NCI-H226 (cell line): ENCODE results near the gene FRAS1.
"Not testable (repeated sequence)": the region's sequence is repeated elsewhere in the genome, so short reads cannot be mapped to it uniquely, and the experiment has no call there.

Source experiments
- DNase-seq: peaks from one replicate; pipeline ENCODE4 v3.0.0-alpha.2; 2015

FRAS1 gene

GRCh38 chr4:78459327-78459726, 402.2 kb downstream of the FRAS1 start:
- no peak for DNase-seq

GRCh38 chr4:78460368-78460767, 403.2 kb downstream of the FRAS1 start:
- DNase-seq: no peak

GRCh38 chr4:78464265-78464664, 407.1 kb downstream of the FRAS1 start:
- DNase-seq: peak; percentile 3

- not testable (repeated sequence) for DNase-seq
These were observed 410.1 kb downstream of the FRAS1 start for GRCh38 chr4:78467223-78467622.

GRCh38 chr4:78468272-78468671, 411.1 kb downstream of the FRAS1 start:
- no peak for DNase-seq

- no peak for DNase-seq
These were observed 419.1 kb downstream of the FRAS1 start for GRCh38 chr4:78476108-78476704.

GRCh38 chr4:78477276-78477675, 420.2 kb downstream of the FRAS1 start:
- no peak for DNase-seq

GRCh38 chr4:78478523-78478922, 421.4 kb downstream of the FRAS1 start:
- no peak for DNase-seq

- DNase-seq: no peak
These were observed 423.2 kb downstream of the FRAS1 start for GRCh38 chr4:78480286-78480685.

GRCh38 chr4:78481180-78481579, 424.1 kb downstream of the FRAS1 start:
- DNase-seq: no peak

GRCh38 chr4:78482281-78482680, 425.2 kb downstream of the FRAS1 start:
- DNase-seq: no peak

GRCh38 chr4:78483811-78484210, 426.7 kb downstream of the FRAS1 start:
- DNase-seq: no peak

- no peak for DNase-seq
These were observed 427.5 kb downstream of the FRAS1 start for GRCh38 chr4:78484574-78484973.

GRCh38 chr4:78493731-78494130, 436.6 kb downstream of the FRAS1 start:
- no peak for DNase-seq

- no peak for DNase-seq
These were observed 439.0 kb downstream of the FRAS1 start for GRCh38 chr4:78496021-78496643.

- DNase-seq: not testable (repeated sequence)
These were observed 449.1 kb downstream of the FRAS1 start for GRCh38 chr4:78506260-78506659.

- DNase-seq: no peak
These were observed 451.9 kb downstream of the FRAS1 start for GRCh38 chr4:78509043-78509442.

GRCh38 chr4:78510108-78510507, 453.0 kb downstream of the FRAS1 start:
- no peak for DNase-seq

GRCh38 chr4:78510681-78511080, 453.6 kb downstream of the FRAS1 start:
- DNase-seq: no peak

GRCh38 chr4:78512357-78512920, 455.3 kb downstream of the FRAS1 start:
- no peak for DNase-seq

- no peak for DNase-seq
These were observed 456.4 kb downstream of the FRAS1 start for GRCh38 chr4:78513411-78513975.

- DNase-seq: no peak
These were observed 460.0 kb downstream of the FRAS1 start for GRCh38 chr4:78517050-78517652.

GRCh38 chr4:78518561-78518960, 461.4 kb downstream of the FRAS1 start:
- DNase-seq: no peak

- DNase-seq: no peak
These were observed 462.8 kb downstream of the FRAS1 start for GRCh38 chr4:78519962-78520361.
